ENCODE data around the gene GPR152.
"Not testable (repeated sequence)": the region's sequence is repeated elsewhere in the genome, so short reads cannot be mapped to it uniquely, and the experiment has no call there.

DNA sequence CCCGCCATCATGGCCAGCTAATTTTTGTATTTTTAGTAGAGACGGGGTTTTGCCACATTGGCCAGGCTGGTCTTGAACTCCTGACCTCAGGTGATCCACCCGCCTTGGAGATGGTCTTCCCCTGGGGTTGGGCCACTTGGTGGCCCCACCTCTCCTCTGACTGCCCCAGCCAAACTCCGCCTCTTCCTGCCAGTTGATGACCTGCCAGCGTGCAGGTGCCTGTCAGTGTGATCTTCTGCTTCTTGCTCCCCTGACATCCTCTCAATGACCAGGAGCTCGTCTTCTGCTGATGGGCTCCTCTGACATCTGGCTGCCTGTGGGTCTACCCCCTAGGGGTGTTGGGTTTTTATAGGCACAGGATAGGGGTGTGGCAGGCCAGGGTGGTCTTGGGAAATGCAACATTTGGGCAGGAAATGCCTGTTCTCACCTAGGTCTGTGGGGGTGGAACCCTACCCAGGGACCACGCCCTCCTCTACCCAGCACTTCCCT is 33.4 kb upstream of the GPR152 start:
- TF ChIP-seq EZH2phosphoT487 (IDR thresholded peaks at IDR 0.05; ENCODE audit: insufficient read depth, low read depth); EZH2 (IDR thresholded peaks at IDR 0.05; ENCODE audit: insufficient read depth, poor library complexity, severe bottlenecking): not testable (repeated sequence)
